Psoas muscle (tissue), 8 donors: ENCODE measurements around the gene ELN. TPM values are rescaled to one million over a fixed set of nuclear protein-coding genes. Genes with fewer than 3 reads are reported as not detected.

Source experiments
- ATAC-seq, 4 donors: fragments of 200-7000 bp; cut with Tn5 transposase; one replicate each; pipeline ENCODE4 v1.9.1; 2020; ENCODE audit warnings: moderate library complexity in 3 of 4, mild to moderate bottlenecking in 2 of 4
- DNase-seq, 2 donors: peaks; one replicate each; pipeline ENCODE4 v3.0.0-alpha.2; 2020
- H3K27ac ChIP-seq: fragments of 200-600 bp; one replicate; pipeline ENCODE4 v1.8.0; 2022
- H3K27me3 ChIP-seq, 3 donors: fragments of 200-600 bp in 1 of 3; one replicate each; pipeline versions ENCODE4 v1.6.1 to v1.8.0; 2013 to 2022; ENCODE audit warnings: low read length in 2 of 3, mild to moderate bottlenecking in 2 of 3, moderate library complexity in 1 of 3; ENCODE audit not compliant: insufficient read depth in 3 of 3
- H3K36me3 ChIP-seq, 2 donors: fragments of 200-600 bp in 1 of 2; one replicate each; pipeline versions ENCODE4 v1.6.1 to v1.8.0; 2013 to 2022; ENCODE audit warnings: low read depth in 1 of 2, mild to moderate bottlenecking in 1 of 2, moderate library complexity in 1 of 2; ENCODE audit not compliant: insufficient read depth in 1 of 2
- H3K4me1 ChIP-seq: fragments of 200-600 bp; one replicate; pipeline ENCODE4 v1.8.0; 2022
- H3K4me3 ChIP-seq: fragments of 200-600 bp; one replicate; pipeline ENCODE4 v1.8.0; 2022; ENCODE audit warnings: mild to moderate bottlenecking
- H3K9me3 ChIP-seq: fragments of 200-600 bp; one replicate; pipeline ENCODE4 v1.8.0; 2022
- WGBS, 3 donors: extraction: QIAGEN DNeasy Blood & Tissue Kit; methylation state at CpG; one replicate each; pipeline versions ENCODE4 v1.1.6 to v1.1.7; 2013; 5-methylcytosine and 5-hydroxymethylcytosine counted together
- intact Hi-C, 2 donors: fragments of 100-400 bp; cut with DNase I; formaldehyde crosslinking; loops; one replicate each; pipeline versions ENCODE4 v1.11.0 to v1.14.2; 2022
- polyA plus RNA-seq, 3 donors: library from polyadenylated mRNA; stranded (reverse); fragments of 200-250 nt; gene quantifications; one replicate each; pipeline ENCODE4 v1.2.3, GENCODE V29; 2013
- total RNA-seq, 4 donors: library from RNA; stranded (reverse); fragmentation: NEBNext Ultra II Directional in 2 of 4; extraction: Animal tissue kit (Norgen Biotek cat#: 25700) in 2 of 4; gene quantifications; one replicate each; pipeline versions ENCODE4 v1.2.1 to v1.2.4, GENCODE V29; 2021 to 2023
- TF ChIP-seq, protein P1 (sequence below): fragments of 200-600 bp; IDR thresholded peaks from one replicate; pipeline ENCODE4 v1.8.0; 2022; ENCODE audit warnings: antibody characterized with exemption
- donor health status: healthy with polysubstance abuse.
- donor health status: DM: no; HTN: no; CAD: no; lungs with moderate emphysema.
- donor health status: Bipolar disorder and iron deficiency.
- donor health status: healthy.
- donor health status: DM: yes; HTN: yes; CAD: no.
- donor health status: DM: no; HTN: no; CAD: no.
- donor health status: DM: no; HTN: no; CAD: no.
- donor health status: DM: yes; HTN: yes; CAD: no.

Gene ELN
- total and polyA plus RNA-seq, 7 donors = 10.6 to 41.1 (median 16.3) TPM

DNA sequence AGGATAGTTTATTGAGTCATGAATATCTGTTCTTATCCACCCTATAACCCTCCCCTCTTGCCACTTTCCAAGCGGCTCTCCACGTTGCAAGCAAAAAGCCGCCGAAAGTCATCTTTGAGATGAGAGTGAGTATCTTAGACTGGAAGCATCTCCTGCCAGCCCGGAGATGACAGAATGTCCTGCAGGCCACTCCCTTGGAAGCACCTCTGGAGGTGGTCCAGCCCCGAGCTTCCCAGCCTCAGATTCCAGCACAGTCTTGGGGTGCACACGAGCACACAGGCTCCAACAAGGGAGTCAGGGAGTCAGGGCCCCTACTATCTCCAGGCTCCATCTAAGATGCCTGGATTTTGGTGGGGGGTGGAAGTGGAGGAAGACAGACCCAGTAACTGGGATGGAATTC is 5.5 kb upstream of the ELN start:
- intact Hi-C loops = no loop called here
- DNase-seq = peak in 1 of 2 donors; percentile 54
- ATAC-seq = peak in 1 of 4 donors; percentile 28
- H3K9me3 ChIP-seq = no peaks in the 10 kb centered on the region
- TF ChIP-seq, protein P1, sequence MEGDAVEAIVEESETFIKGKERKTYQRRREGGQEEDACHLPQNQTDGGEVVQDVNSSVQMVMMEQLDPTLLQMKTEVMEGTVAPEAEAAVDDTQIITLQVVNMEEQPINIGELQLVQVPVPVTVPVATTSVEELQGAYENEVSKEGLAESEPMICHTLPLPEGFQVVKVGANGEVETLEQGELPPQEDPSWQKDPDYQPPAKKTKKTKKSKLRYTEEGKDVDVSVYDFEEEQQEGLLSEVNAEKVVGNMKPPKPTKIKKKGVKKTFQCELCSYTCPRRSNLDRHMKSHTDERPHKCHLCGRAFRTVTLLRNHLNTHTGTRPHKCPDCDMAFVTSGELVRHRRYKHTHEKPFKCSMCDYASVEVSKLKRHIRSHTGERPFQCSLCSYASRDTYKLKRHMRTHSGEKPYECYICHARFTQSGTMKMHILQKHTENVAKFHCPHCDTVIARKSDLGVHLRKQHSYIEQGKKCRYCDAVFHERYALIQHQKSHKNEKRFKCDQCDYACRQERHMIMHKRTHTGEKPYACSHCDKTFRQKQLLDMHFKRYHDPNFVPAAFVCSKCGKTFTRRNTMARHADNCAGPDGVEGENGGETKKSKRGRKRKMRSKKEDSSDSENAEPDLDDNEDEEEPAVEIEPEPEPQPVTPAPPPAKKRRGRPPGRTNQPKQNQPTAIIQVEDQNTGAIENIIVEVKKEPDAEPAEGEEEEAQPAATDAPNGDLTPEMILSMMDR = no peak
- no peak overlapping the region for H3K4me3 ChIP-seq
- peaks cover 0 to 2% (median 0%) of the 10 kb centered on the region in 3 donors for H3K27me3 ChIP-seq
- 76 to 87% (median 84%) methylated on average over 7 of the region's 7 CpGs for whole genome bisulfite sequencing, 3 donors
- H3K27ac ChIP-seq = no peak overlapping the region
- H3K36me3 ChIP-seq = no peaks in the 10 kb centered on the region
- H3K4me1 ChIP-seq = no peaks in the 10 kb centered on the region

DNA sequence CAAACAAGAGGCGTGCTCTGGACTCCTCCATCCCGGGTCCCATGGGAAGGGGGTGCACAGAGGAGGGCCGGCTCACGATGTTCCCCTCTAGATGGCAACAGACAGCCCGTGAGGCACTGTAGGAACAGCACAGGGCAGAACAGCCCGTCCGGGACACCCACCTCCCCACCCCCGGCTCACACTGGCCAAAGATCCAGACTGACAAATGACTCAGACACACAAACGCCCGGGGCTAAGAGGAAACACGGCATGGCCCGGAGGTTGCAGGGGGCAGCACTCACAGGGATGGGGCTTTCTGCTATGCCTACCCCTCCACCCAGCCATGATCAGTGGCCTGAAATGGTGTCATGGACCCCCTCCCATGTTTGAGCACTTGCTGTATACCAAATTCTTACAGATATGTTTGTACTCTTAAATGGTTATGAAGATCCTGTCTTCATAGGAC is 4.9 kb upstream of the ELN start:
- Histone ChIP-seq H3K36me3 (no peaks in the 10 kb centered on the region), H3K27me3 (peaks cover 0 to 2% (median 1%) of the 10 kb centered on the region in 3 donors), H3K27ac (no peak overlapping the region), H3K4me1 (no peaks in the 10 kb centered on the region), H3K4me3 (no peak overlapping the region), H3K9me3 (no peaks in the 10 kb centered on the region)
- intact Hi-C loops = no loop called here
- TF ChIP-seq, protein P1 = no peak
- ATAC-seq (peak; percentile 37 to 83 (median 82)), DNase-seq (peak; percentile 80 to 90)
- WGBS, 3 donors = 15 to 20% (median 20%) methylated on average over 12 of the region's 12 CpGs

DNA sequence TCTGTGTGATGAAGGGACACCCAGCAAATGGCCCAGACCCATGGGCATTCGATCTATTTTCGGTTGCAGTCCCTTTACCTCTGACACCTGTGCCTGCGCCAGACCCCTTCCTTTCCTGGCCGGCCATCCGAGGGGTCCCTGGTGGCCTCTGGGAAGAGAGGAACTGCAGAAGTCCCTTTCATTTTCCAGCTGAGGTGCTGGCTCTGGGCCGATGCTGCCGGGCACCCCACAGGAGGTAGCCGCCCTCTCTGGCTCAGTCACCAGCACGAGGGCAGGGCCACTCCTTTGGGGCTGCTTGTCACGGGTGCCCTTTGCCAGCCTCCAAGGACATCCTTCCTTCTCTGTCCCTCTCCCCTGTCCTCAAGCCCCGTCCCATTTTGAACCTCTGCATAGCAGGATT is 4.2 kb upstream of the ELN start:
- TF ChIP-seq, protein P1 = no peak
- ATAC-seq = peak in 2 of 4 donors; percentile 17 to 25
- H3K27me3 ChIP-seq = peaks cover 0 to 5% (median 2%) of the 10 kb centered on the region in 3 donors
- no peaks in the 10 kb centered on the region for H3K9me3 ChIP-seq
- intact Hi-C loops = no loop called here
- 44 to 56% (median 53%) methylated on average over 11 of the region's 11 CpGs for WGBS, 3 donors
- no peak overlapping the region for H3K4me3 ChIP-seq
- DNase-seq = peak in 1 of 2 donors; percentile 51
- H3K27ac ChIP-seq = no peak overlapping the region
- H3K36me3 ChIP-seq = no peaks in the 10 kb centered on the region
- H3K4me1 ChIP-seq = no peaks in the 10 kb centered on the region

DNA sequence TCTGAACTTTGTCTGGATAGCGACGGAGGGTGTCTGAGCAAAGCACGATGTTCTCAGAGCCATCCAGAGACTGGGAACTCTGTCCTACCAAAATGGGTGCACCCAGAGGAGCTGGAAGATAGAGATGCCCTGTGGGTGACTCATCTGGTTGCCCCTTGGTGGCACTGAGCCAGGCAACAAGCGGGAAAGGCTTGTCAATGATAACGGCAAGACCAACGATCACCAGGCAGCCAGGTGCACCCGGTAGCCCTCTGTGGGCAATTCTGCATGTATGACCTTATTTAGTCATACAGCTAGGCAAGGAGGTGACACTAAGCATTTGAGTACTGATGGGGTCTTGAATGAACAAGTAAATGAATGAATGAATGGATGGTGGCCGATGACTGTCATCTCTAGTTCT is 2.8 kb upstream of the ELN start:
- WGBS, 3 donors = 74 to 86% (median 75%) methylated on average over 8 of the region's 8 CpGs
- Histone ChIP-seq H3K36me3 (no peaks in the 10 kb centered on the region), H3K9me3 (no peaks in the 10 kb centered on the region), H3K4me3 (no peak overlapping the region), H3K4me1 (peaks cover 4% of the 10 kb centered on the region), H3K27ac (no peak overlapping the region), H3K27me3 (peaks cover 0 to 5% (median 1%) of the 10 kb centered on the region in 3 donors)
- DNase-seq (no peak), ATAC-seq (no peak)
- TF ChIP-seq, protein P1 = no peak
- intact Hi-C loops = loop anchor here in 1 of 2 donors (5.0 kb wide), 1 partner anchor 48 kb away; no protein-coding TSS in a partner anchor

DNA sequence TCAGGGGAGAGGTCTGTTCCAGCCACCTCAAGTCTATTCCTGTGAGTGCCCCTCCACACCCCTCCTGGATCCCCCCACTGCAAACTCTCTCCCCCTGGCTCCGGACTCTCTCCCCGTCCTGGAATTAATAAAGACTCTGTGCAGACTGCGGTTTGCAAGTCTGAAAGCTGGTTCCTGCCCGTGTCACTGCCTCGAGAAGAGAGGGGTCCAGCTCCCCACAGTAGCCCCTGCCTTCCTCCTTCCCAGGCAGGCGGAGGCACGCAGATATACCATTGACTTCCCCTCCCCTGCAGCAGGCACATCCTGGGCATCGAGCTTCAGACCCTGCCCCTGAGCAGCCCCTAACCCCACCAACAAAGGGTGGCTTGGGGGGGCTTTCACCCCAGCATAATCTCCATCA is 2.2 kb upstream of the ELN start:
- H3K4me1 ChIP-seq = peaks cover 9% of the 10 kb centered on the region
- H3K4me3 ChIP-seq = no peak overlapping the region
- DNase-seq (peak in 1 of 2 donors; percentile 32), ATAC-seq (no peak)
- H3K9me3 ChIP-seq = no peaks in the 10 kb centered on the region
- intact Hi-C loops = loop anchor here (2.0 to 5.0 kb wide), 2 partner anchors 48 to 159 kb away; no protein-coding TSS in a partner anchor
- 75 to 91% (median 85%) methylated on average over 8 of the region's 8 CpGs for WGBS, 3 donors
- TF ChIP-seq, protein P1 = no peak
- H3K27ac ChIP-seq = no peak overlapping the region
- H3K36me3 ChIP-seq = no peaks in the 10 kb centered on the region
- H3K27me3 ChIP-seq = peaks cover 0 to 5% (median 0%) of the 10 kb centered on the region in 3 donors
